ENCODE measurements around the gene DRP2. TPM values are rescaled to one million over a fixed set of nuclear protein-coding genes. Genes with fewer than 3 reads are reported as not detected.
A peak's percentile ranks its signal among the peaks of the same experiment; 100 is the strongest.

DRP2 gene
- total and polyA plus RNA-seq, 2 experiments from 2014 or later: 0.11 to 0.40 TPM

GRCh38 chrX:101203761-101204351, 15.7 kb upstream of the DRP2 start:
- TF ChIP-seq EZH2phosphoT487 (IDR thresholded peaks at IDR 0.05; ENCODE audit: low read depth, severe bottlenecking, unreplicated experiment) (no peak), EZH2 (IDR thresholded peaks at IDR 0.05; ENCODE audit: borderline replicate concordance) (no peak), CTCF (IDR thresholded peaks at IDR 0.05; ENCODE audit: poor library complexity) (no peak)
- 31% methylated on average over 2 of the region's 2 CpGs for WGBS (ENCODE audit: low lambda C conversion rate, missing lambda C conversion rate)
- Histone ChIP-seq H3K27me3 (no peaks in the 10 kb centered on the region), H3K4me1 (ENCODE audit: insufficient read depth) (peaks cover 4% of the 10 kb centered on the region), H3K4me2 (no peak overlapping the region), H3K36me3 (replicated peaks; ENCODE audit: insufficient read depth, low read depth) (no peaks in the 10 kb centered on the region), H4K20me1 (ENCODE audit: insufficient read depth, poor library complexity, severe bottlenecking) (no peaks in the 10 kb centered on the region), H2AFZ (no peak overlapping the region), H3K9me3 (ENCODE audit: low read depth) (no peaks in the 10 kb centered on the region), H3K79me2 (no peaks in the 10 kb centered on the region), H3K4me3 (no peak overlapping the region), H3K9me2 (replicated peaks; ENCODE audit: insufficient read depth) (no peaks in the 10 kb centered on the region), H3K27ac (no peak overlapping the region)
- no peak for DNase-seq (ENCODE audit: low spot score)

- no peaks in the 10 kb centered on the region for H3K79me2 ChIP-seq
- H3K9me2 ChIP-seq (replicated peaks; ENCODE audit: insufficient read depth): no peaks in the 10 kb centered on the region
- H3K4me1 ChIP-seq (ENCODE audit: insufficient read depth): peaks cover 4% of the 10 kb centered on the region
- no peak overlapping the region for H3K4me3 ChIP-seq
- no peaks in the 10 kb centered on the region for H3K27me3 ChIP-seq
- H3K27ac ChIP-seq: no peak overlapping the region
- H3K4me2 ChIP-seq: no peak overlapping the region
- TF ChIP-seq CTCF (IDR thresholded peaks at IDR 0.05; ENCODE audit: poor library complexity) (peak; percentile 43), EZH2phosphoT487 (IDR thresholded peaks at IDR 0.05; ENCODE audit: low read depth, severe bottlenecking, unreplicated experiment) (no peak)
- peak; percentile 24 for DNase-seq (ENCODE audit: low spot score)
- H2AFZ ChIP-seq: no peak overlapping the region
- H4K20me1 ChIP-seq (ENCODE audit: insufficient read depth, poor library complexity, severe bottlenecking): no peaks in the 10 kb centered on the region
- H3K36me3 ChIP-seq (replicated peaks; ENCODE audit: insufficient read depth, low read depth): no peaks in the 10 kb centered on the region
- H3K9me3 ChIP-seq (ENCODE audit: low read depth): no peaks in the 10 kb centered on the region
- WGBS (ENCODE audit: low lambda C conversion rate, missing lambda C conversion rate): 61% methylated on average over 3 of the region's 3 CpGs
Measured at GRCh38 chrX:101206471-101206870, 13.1 kb upstream of the DRP2 start.

- no peaks in the 10 kb centered on the region for H3K9me2 ChIP-seq (replicated peaks; ENCODE audit: insufficient read depth)
- no peak for TF ChIP-seq EZH2 (IDR thresholded peaks at IDR 0.05; ENCODE audit: borderline replicate concordance)
- TF ChIP-seq EZH2phosphoT487 (IDR thresholded peaks at IDR 0.05; ENCODE audit: low read depth, severe bottlenecking, unreplicated experiment): no peak
- no peak for TF ChIP-seq CTCF (IDR thresholded peaks at IDR 0.05; ENCODE audit: poor library complexity)
- no peaks in the 10 kb centered on the region for H3K79me2 ChIP-seq
- no peaks in the 10 kb centered on the region for H3K36me3 ChIP-seq (replicated peaks; ENCODE audit: insufficient read depth, low read depth)
- DNase-seq (ENCODE audit: low spot score): no peak
- no peaks in the 10 kb centered on the region for H3K27me3 ChIP-seq
- no peaks in the 10 kb centered on the region for H4K20me1 ChIP-seq (ENCODE audit: insufficient read depth, poor library complexity, severe bottlenecking)
- H3K4me3 ChIP-seq: no peak overlapping the region
- H2AFZ ChIP-seq: no peak overlapping the region
- peak overlapping the region; percentile 8 for H3K27ac ChIP-seq
- 45% methylated on average over 4 of the region's 4 CpGs for WGBS (ENCODE audit: low lambda C conversion rate, missing lambda C conversion rate)
- H3K9me3 ChIP-seq (ENCODE audit: low read depth): no peaks in the 10 kb centered on the region
- H3K4me1 ChIP-seq (ENCODE audit: insufficient read depth): peaks cover 4% of the 10 kb centered on the region
- no peak overlapping the region for H3K4me2 ChIP-seq
Measured at GRCh38 chrX:101208152-101208905, 11.3 kb upstream of the DRP2 start.
